NCI-H2196 treated with DMSO at 0.1 percent for 48 hours (cell line): ENCODE data around the gene MYL7.

Experiments used
- DNase-seq: peaks from one replicate; lab custom pipeline; 2025; ENCODE audit not compliant: unreplicated experiment; lab: John Stamatoyannopoulos, UW

MYL7 gene

GRCh38 chr7:44150966-44151941 is 10.1 kb upstream of the MYL7 start:
- DNase-seq: no peak

DNA sequence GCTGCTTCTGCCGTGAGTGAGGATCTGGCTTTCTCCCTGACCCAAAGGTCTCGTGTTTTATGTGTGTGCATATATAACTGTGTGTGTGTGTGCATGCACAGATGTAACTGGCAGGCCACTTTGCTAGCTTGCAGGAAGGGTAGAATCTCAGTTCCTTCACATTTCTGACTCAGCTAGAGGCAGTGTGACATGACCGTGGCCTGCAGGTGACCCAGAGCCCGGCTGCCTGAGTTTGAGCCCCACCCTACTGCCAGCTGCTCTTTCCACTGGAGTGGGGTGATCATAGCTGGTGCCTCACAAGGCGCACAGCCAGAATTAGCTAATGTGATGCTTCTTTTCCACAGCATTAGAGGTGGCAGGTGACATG is 9.3 kb upstream of the MYL7 start:
- no peak for DNase-seq

- no peak for DNase-seq
These were observed 8.7 kb upstream of the MYL7 start for GRCh38 chr7:44149571-44150465.

DNA sequence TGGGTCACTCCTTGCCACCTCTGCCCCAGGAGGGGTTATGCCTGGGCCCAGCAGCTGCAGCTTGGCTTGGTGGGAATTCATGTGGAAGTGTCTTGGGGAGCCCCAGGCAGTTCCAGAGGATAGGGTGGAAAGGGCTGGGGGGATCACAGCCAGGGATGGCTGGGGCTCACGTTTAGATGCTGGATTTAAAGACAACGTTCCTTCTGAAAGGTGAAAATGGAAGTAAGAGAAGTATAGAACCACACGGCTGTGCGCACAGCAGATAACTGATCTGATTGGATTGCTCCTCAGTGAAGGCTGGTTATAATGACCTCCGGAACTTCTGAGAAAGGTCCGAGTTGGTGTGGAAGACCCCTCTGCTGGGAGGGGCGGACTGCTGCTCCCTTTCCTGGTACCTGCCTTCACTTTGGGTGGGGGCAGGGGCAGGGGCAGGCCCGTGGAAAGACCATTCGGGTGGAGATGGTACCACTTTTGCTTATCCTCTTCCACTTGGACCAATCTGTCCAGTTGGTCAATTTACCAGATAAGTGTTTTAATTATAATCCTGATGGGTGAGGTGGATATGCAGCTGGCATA is 7.9 kb upstream of the MYL7 start:
- no peak for DNase-seq

- DNase-seq: no peak
These were observed 7.0 kb upstream of the MYL7 start for GRCh38 chr7:44148166-44148565.

DNA sequence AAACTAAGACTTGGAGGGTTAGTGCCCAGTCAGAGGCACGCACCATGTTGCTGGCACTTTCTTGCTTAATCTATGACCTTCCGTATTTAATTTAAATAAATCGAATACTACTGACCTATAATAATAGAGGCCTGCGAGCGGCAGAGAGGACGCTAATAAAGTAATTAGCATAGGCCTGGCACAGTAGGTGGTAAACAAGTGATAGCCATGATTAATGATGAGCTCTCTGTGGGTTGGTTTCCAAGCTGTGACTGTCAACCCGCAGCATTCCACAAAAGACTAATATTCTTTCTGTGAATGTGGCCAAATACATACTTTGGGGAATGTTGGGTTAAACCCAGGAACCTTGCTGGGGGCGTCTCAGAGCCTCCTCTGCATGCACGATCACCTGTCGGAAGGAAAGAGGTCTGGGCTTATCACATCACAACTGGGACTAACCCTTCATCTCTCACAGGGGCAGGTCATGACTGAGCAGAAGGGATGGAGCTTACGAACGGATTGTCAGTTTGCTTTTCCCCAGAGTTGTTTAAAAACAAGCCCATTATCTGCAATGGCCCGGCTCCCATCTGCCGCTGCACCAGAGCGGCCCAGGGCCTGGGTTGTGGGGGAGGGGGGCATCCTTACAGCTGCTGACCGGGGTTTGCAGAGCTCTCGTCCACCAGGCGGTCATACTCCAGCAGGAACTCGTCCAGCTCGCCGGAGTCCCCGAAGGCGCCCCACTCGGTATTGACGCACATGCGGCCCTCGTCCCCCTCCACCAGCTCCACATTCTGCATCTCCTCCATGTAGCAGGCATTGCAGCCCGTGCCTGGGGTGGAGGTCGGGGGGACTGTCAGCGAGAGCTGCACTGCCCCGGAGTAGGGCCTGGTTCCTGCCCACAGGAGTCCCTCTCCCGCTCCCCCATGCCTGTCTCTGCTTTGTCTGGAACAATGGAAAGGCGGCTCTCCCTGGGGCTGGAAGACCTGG is 6.2 kb upstream of the MYL7 start:
- DNase-seq: no peak

- no peak for DNase-seq
These were observed 5.1 kb upstream of the MYL7 start for GRCh38 chr7:44145969-44146911.

- no peak for DNase-seq
These were observed 4.4 kb upstream of the MYL7 start for GRCh38 chr7:44145479-44145968.

DNA sequence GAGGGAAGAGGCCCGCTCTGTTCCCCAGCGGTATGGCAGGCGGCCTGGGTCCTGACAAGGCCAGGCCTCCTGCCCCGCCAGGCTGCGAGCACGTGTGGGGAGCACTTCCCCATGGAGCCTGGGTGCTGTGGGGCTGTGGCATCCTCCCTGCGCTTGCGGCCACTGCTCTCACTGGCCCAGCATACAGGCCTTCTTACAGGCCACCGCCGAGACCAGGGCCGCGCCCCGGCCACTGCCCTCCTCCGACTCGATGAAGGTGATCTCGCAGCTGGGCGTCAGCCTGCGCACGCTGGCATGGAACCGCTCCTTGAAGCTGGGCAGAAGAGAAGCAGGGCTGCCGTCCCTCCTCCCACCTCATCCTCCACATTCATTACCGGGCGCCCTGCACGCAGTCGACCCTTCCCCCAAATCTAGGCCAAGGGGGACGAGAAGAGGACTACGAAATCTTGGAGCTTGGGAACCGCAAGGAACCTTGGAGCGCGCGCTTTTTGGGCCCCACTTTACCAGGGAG is 3.9 kb upstream of the MYL7 start:
- no peak for DNase-seq

GRCh38 chr7:44144426-44144967 is 3.4 kb upstream of the MYL7 start:
- no peak for DNase-seq

- DNase-seq: no peak
These were observed 2.6 kb upstream of the MYL7 start for GRCh38 chr7:44143646-44144250.

GRCh38 chr7:44142028-44142427 is 896 bp upstream of the MYL7 start:
- no peak for DNase-seq

- DNase-seq: no peak
These were observed 791 bp downstream of the MYL7 start for GRCh38 chr7:44140341-44140740.

DNA sequence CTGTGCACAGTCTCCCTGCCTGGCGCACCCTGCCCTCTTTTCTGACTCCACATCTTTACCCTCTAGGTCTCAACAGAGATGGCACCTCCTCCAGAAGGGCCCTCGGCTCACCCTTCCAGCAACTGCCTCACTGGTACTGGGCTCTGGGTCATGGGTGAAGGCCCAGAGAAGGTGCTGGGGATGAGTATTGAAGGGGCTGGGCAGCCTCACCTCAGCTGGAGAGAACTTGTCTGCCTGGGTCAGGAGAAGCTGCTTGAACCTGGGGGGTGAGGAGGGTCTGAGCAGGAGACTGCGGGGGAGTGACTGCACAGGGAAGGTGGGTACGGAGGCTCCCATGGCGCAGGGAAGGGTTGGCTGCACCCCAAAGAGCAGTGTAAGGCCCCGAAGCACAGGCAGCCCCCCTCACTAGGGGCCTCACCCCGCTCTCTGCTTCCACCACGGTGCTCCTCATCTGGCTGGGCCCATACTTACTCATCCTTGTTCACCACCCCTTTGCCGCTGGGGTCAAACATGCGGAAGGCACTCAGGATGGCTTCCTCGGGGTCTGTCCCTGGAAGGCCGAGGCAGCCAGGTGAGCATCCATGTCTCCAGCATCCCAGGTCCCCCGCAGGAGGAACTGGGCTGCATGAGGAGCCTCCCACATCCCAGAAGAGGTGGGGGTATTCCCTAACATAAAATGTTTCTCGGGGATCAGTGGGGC is 1.7 kb downstream of the MYL7 start:
- DNase-seq: no peak

- DNase-seq: no peak
These were observed 2.4 kb downstream of the MYL7 start for GRCh38 chr7:44138698-44139097.

DNA sequence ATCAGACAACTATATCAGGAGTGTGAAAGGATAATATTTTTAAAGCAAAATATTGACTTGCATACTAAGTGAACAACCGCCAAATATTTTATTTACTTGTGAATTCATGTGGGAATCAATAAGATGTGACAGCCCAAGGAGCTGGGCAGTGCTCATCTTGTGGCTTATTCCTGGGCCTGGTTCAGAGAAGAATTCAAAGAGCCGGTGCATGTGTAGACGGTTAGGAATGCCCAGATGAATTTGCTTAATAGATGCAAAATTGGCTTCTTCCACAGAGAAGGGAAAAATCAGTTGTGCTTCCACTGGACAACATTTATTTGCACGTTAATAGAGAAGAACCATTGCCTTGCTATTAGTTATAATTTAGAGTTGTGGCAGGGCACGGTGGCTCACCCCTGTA is 4.4 kb downstream of the MYL7 start:
- DNase-seq: no peak

- DNase-seq: no peak
These were observed 6.0 kb downstream of the MYL7 start for GRCh38 chr7:44134943-44135628.
